Activated CD8-positive, alpha-beta memory T cell treated with anti-CD3 and anti-CD28 coated beads for 36 hours (primary cell): Measurements from ENCODE around the gene DLGAP4. TPM values are rescaled to one million over a fixed set of nuclear protein-coding genes. Genes with fewer than 3 reads are reported as not detected.

Experiments used
- CTCF ChIA-PET: fragments of 350-600 bp; sonication (Branson Sonifier 250); formaldehyde crosslinking; loops from one replicate; lab custom pipeline; 2021; ENCODE audit warnings: antibody characterized with exemption; lab: Charles Lee
- POLR2A ChIA-PET: fragments of 350-600 bp; sonication (Branson Sonifier 250); formaldehyde crosslinking; loops from one replicate; lab custom pipeline; 2021; ENCODE audit warnings: antibody characterized with exemption; lab: Charles Lee
- total RNA-seq, 2 experiments: library from RNA; stranded (reverse); gene quantifications; one replicate each; pipeline ENCODE4 v1.2.3, GENCODE V29; 2021

The DLGAP4 gene
- total RNA-seq, 2 experiments from 2014 or later: 12.0 to 15.1 TPM

- CTCF ChIA-PET: no interaction called here
- POLR2A ChIA-PET: no interaction called here
Measured at GRCh38 chr20:36392989-36393388, 86.8 kb downstream of the DLGAP4 start.

GRCh38 chr20:36394340-36394965, 88.3 kb downstream of the DLGAP4 start:
- ChIA-PET POLR2A (no interaction called here), CTCF (no interaction called here)

GRCh38 chr20:36396340-36396739, 90.2 kb downstream of the DLGAP4 start:
- POLR2A ChIA-PET: no interaction called here

DNA sequence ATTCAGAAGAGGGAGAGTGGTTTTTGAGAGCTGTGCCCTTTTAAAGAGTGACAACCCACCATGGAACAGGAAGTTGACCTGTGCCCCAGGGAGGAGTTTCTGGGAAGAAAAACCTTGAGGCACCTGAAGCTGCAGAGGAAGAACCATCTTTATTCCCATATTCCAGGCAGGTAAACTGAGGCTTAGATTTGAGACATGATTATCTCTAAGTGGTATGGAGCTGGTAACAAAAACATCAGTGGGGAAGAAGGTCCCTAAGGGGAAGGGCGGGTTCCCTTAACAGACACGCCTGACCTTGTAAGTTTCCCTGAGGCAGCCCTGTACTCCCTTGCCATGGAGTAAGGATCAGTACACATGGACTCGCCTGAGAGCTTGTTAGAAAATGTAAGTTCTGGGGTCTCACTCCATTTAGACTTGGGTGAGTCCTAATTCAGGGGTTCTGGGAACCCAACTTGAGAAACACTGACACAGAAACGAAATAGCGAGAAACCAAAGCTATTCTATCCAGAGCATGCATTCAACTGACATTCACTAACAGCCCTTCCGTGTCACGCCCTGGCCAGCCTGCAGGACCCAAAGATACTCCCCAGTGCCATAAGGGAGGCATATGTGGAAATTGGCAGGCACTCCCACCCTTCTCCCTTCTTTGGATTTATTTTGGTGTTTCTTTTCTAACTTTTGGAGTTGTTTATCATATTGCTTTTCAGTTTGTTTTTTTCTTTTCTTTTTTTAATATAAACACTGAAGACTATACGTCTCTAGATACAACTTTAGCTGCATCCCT, 90.9 kb downstream of the DLGAP4 start:
- ChIA-PET CTCF (no interaction called here), POLR2A (interaction anchor here (0.5 kb wide), 1 partner anchor 181 kb away, joined by 3 read pairs; no protein-coding TSS in a partner anchor)

More at GRCh38 chr20:36396340-36396739, 90.2 kb downstream of the DLGAP4 start:
- CTCF ChIA-PET: no interaction called here

- CTCF ChIA-PET: interaction anchor here (1.6 kb wide), 1 partner anchor 41 kb away, joined by 4 read pairs; no protein-coding TSS in a partner anchor
- POLR2A ChIA-PET: no interaction called here
Measured at GRCh38 chr20:36398515-36398914, 92.4 kb downstream of the DLGAP4 start.

- ChIA-PET POLR2A (no interaction called here), CTCF (interaction anchor here (1.0 to 1.6 kb wide), 3 partner anchors 14 to 163 kb away, joined by 3 to 4 read pairs (median 3); partner anchors contain the start of gene AAR2)
Measured at GRCh38 chr20:36399147-36399968, 93.2 kb downstream of the DLGAP4 start.

- CTCF ChIA-PET: interaction anchor here (1.0 to 1.6 kb wide), 3 partner anchors 13 to 163 kb away, joined by 3 to 4 read pairs (median 3); partner anchors contain the start of gene AAR2
- POLR2A ChIA-PET: no interaction called here
Measured at GRCh38 chr20:36399969-36400545, 93.9 kb downstream of the DLGAP4 start.

DNA sequence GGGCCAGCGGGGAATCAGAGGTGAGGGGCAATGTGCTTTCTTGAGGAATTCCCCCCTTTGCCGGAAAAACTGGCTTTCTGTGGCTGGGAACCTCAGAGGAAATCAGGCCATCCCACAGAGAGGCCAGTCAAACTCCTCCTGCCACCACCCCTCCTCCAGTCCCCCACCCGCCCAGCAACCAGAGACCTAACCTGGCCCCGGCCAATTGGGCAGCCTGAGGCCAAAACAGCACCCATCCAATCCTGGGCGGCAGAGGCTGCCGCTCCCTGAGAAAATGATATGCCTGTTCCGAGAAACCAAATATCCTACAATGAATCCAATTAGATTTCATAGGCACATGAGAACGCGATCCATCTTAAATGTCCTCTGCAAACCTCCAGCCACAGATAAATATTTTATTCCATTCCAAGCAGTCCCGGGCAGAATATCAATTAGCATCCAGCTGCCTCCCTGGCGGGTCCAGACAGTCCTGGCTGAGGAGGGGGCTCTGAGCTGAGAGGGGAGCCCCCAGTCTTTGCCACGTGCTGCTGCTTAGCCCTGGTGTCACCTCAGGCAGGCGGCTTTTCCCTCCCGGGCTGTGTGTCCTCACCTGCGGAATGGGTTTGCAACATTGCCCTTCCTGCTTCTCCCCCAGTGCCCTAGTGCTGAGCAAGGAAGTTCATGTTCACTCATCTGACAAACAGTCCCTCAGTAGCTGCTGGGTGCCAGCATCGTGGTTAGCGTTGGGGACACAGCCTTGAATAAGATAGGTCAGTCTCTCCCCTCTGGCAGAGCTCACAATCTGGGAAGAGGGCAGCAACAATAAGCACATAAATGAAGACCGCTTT, 95.0 kb downstream of the DLGAP4 start:
- POLR2A ChIA-PET: no interaction called here

DNA sequence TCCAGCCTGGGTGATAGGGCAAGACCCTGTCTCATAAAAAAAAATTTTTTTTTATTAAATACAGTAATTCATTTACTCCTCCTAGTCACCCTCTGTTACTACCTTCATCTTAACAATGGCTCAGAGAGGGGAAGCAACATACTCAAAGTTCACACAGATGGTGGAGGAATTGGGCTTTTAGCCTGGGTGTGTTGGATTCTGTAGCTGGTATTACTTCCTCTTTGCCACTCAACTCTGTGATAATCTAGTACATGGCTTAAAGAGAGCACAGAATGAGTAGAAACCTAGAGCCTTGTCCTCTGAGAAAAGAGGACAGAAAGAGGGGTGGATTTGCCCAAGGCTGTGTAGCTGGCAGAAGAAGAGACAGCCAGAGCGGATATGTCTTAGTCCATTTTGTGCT, 96.6 kb downstream of the DLGAP4 start:
- ChIA-PET CTCF (no interaction called here), POLR2A (no interaction called here)

More for the DNA sequence above, 95.0 kb downstream of the DLGAP4 start:
- CTCF ChIA-PET: no interaction called here

DNA sequence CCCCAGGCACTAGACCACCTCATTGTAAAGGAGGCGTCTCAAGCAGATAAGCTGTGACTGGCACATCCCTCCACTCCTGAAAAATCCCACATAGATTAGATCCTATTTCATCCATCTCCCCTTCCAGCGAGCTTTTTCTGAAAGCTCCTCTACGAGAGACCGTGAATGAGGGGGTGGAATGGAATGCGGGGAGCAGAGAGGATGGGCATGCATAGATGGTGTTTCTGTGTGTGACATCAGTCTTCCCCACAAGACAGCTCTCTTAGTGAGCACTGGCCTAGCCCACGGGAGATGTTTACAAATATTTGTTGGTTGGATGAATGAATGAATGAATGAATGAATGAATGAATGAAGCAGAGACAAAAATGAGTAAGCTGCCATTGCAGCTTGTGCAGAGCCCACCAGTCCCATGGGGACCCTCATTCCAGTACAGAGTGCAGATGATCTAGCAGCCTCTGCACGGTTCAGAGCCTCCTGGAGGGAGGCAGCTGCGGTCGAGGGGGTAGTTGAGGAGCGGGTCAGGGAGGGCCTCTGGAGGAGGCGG, 98.4 kb downstream of the DLGAP4 start:
- POLR2A ChIA-PET: no interaction called here
- CTCF ChIA-PET: no interaction called here

GRCh38 chr20:36405255-36405654, 99.1 kb downstream of the DLGAP4 start:
- ChIA-PET CTCF (no interaction called here), POLR2A (no interaction called here)

DNA sequence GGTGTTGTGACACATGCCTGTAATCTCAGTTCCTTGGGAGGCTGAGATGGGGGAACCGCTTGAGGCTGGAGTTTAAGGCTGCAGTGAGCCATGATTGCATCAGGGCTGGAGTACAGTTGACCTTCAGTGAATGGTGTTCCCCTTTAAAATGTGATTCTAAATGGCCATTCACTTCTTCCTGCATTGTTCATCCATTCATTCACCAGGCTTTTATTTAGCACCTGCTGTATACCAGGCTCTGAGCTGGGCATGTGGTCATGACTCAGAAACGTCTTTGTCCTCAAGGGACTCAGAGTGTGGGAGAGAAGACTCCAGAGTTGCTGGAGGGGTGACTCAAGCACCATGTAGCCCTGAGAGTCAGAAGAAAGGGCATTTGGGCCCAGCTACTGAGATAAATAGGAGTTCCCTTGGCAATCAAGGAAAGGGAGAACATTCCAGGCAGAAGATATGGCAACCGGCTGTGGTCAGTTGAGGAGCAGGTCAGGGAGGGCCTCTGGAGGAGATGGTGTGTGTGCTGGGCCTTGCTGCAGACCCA, 101.1 kb downstream of the DLGAP4 start:
- POLR2A ChIA-PET: no interaction called here
- CTCF ChIA-PET: no interaction called here

- ChIA-PET CTCF (no interaction called here), POLR2A (no interaction called here)
Measured at GRCh38 chr20:36408219-36408618, 102.1 kb downstream of the DLGAP4 start.

GRCh38 chr20:36411861-36412454, 105.8 kb downstream of the DLGAP4 start:
- ChIA-PET CTCF (interaction anchor here (0.6 kb wide), 1 partner anchor 170 kb away, joined by 4 read pairs; no protein-coding TSS in a partner anchor), POLR2A (no interaction called here)

- ChIA-PET POLR2A (no interaction called here), CTCF (no interaction called here)
Measured at GRCh38 chr20:36415475-36416002, 109.4 kb downstream of the DLGAP4 start.

DNA sequence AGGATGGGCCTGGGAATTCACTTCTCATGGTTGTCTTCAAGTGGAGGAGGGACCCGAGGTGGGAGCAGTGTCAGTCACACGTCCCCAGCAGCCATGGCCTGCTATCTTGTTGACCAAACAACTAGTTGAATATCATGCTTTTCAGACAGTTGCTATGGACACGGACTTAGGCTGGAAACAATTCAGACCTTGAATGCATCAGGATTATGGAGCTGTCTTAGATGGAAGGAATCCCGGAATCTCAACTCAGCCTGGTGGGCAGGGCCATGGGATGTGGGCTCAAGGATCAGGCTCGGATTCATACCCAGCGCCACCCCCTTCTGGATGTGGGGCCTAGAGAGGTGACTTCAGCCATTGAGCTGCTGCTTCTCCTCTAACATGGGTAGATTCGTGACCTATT, 112.6 kb downstream of the DLGAP4 start:
- POLR2A ChIA-PET: no interaction called here
- CTCF ChIA-PET: no interaction called here

DNA sequence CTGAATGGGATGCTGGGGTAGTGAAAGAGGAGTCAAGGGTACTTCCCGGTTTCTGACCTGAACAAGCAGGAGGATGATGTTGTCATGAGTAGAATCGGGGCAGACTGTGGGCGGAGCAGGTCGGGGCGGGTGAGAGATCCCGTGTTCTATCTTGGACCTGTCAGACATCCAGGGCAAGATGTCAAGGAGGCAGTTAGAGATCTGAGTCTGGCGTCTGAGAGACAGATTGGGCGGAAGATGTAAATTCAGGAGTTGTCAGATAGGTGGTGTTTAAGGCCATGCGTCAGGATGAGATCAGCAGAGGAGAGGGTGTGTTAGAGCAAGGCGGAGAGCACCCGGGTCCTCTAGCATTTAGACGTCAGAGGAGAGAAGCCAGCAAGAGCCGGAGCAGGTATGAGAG, 115.5 kb downstream of the DLGAP4 start:
- CTCF ChIA-PET: no interaction called here

More for the DNA sequence above, 115.5 kb downstream of the DLGAP4 start:
- POLR2A ChIA-PET: no interaction called here
